ENCODE measurements around the gene ATP1B2. TPM values are rescaled to one million over a fixed set of nuclear protein-coding genes. Genes with fewer than 3 reads are reported as not detected.

ATP1B2 gene
- total and polyA plus RNA-seq, 2 of the 8 experiments (the other 6 are each of a cell fraction or from before 2014, with no cell fraction given): 9.1 to 21.0 TPM

DNA sequence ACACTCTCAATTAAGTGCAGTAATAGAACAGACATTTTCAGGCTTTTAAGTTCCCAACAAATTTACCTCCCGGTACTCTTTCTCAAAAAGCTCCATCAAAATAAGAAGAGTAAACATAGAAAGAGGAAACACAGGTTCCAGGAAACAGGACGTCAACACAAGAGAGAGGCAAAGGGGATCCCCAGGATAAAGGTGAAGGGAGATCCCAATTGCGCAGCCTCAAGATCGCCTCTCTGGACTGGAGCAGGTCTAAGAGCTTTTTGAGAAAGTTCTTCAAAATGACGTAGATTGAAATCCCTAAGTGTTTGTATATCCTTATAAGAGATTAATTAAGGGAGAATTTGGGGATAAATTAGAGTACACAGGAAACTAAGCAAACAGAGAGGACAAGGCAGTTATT is 32.1 kb upstream of the ATP1B2 start:
- DNase-seq (ENCODE audit: low read depth in 1 of 2, low spot score in 2 of 2): no peak
- Histone ChIP-seq H3K36me3 (ENCODE audit: control insufficient read depth in 2 of 4, insufficient read depth in 4 of 4, low read length in 3 of 4) (no peaks in the 10 kb centered on the region), H2BK20ac (ENCODE audit: low read length) (no peak overlapping the region), H3K79me1 (ENCODE audit: low read depth, low read length) (peaks cover 3% of the 10 kb centered on the region; the same call in 1 of the 2 replicates), H3K27ac (ENCODE audit: low read depth, low read length) (no peak overlapping the region), H3K9ac (replicated peaks in 1 of 4; ENCODE audit: extremely low read depth in 1 of 4, low read depth in 3 of 4, low read length in 3 of 4) (no peak overlapping the region), H2BK15ac (ENCODE audit: low read length) (no peak overlapping the region), H4K8ac (ENCODE audit: extremely low read depth, insufficient read depth, low read length) (no peak overlapping the region), H3K14ac (ENCODE audit: insufficient read length) (no peak overlapping the region), H3K4me2 (ENCODE audit: insufficient read depth in 1 of 2, low read depth in 2 of 2, low read length in 2 of 2) (no peak overlapping the region), H3K9me3 (ENCODE audit: insufficient read depth in 2 of 2, low read depth in 1 of 2, low read length in 1 of 2) (no peaks in the 10 kb centered on the region), H3K18ac (ENCODE audit: extremely low read depth, low read length) (no peak overlapping the region), H2BK5ac (ENCODE audit: low read depth, low read length) (no peak overlapping the region), H2AFZ (ENCODE audit: low read length) (no peak overlapping the region), H3K4ac (replicated peaks; ENCODE audit: insufficient read length, low read depth, low read length) (no peak overlapping the region), H2BK120ac (replicated peaks; ENCODE audit: low read depth, low read length) (no peak overlapping the region), H4K5ac (ENCODE audit: insufficient read length, low read depth, low read length) (no peak overlapping the region), H3K79me2 (ENCODE audit: control insufficient read depth in 1 of 2, insufficient read depth in 2 of 2, low read length in 2 of 2) (peaks cover 0 to 5% of the 10 kb centered on the region in 2 experiments; a peak in 2 of 4 replicates), H2AK5ac (ENCODE audit: low read depth, low read length) (no peak overlapping the region), H3K4me3 (ENCODE audit: extremely low read depth in 1 of 4, insufficient read depth in 2 of 4, low read depth in 3 of 4, low read length in 4 of 4) (no peak overlapping the region), H2BK12ac (ENCODE audit: low read depth, low read length) (no peak overlapping the region), H3K4me1 (replicated peaks in 1 of 4; ENCODE audit: control insufficient read depth in 3 of 4, insufficient read depth in 4 of 4, low read length in 3 of 4) (peaks cover 0 to 1% (median 0%) of the 10 kb centered on the region in 4 experiments; a peak in 1 of 7 replicates), H4K91ac (replicated peaks; ENCODE audit: insufficient read length, low read length) (no peak overlapping the region), H3K56ac (replicated peaks; ENCODE audit: insufficient read length, low read depth, low read length) (no peak overlapping the region), H4K20me1 (replicated peaks in 1 of 2; ENCODE audit: control insufficient read depth in 1 of 2, insufficient read depth in 2 of 2, low read length in 2 of 2) (peaks cover 0 to 2% of the 10 kb centered on the region in 2 experiments), H3K23ac (ENCODE audit: insufficient read length) (no peak overlapping the region), H3K23me2 (ENCODE audit: low read depth, low read length) (peaks cover 6% of the 10 kb centered on the region), H3K27me3 (replicated peaks in 1 of 4; ENCODE audit: control insufficient read depth in 3 of 4, extremely low read depth in 1 of 4, insufficient read depth in 3 of 4, low read length in 3 of 4) (no peaks in the 10 kb centered on the region)
- POLR2A ChIA-PET (ENCODE audit: partially characterized antibody): interaction anchor here (0.7 to 79.4 kb wide), 3 partner anchors 9 to 175 kb away, joined by 3 to 2272 read pairs (median 4); partner anchors contain the start of genes ATP1B2, SAT2, TP53 and WRAP53
- WGBS, 2 experiments (ENCODE audit: extremely low coverage in 1 of 2, insufficient coverage in 1 of 2, insufficient read length in 1 of 2, insufficient replicate concordance in 2 of 2, low coverage in 1 of 2, low lambda C conversion rate in 2 of 2, missing lambda C conversion rate in 1 of 2): 85% methylated on average over 5 of the region's 5 CpGs; no CpG with 5 or more reads in 1 of the 2 experiments
- CTCF ChIA-PET (ENCODE audit: partially characterized antibody): interaction anchor here (0.7 to 13.4 kb wide), 7 partner anchors 8 to 54 kb away, joined by 3 to 92 read pairs (median 4); partner anchors contain the start of genes SAT2 and SHBG
- FAIRE-seq: no peak
- no peak for TF ChIP-seq CHD1 (IDR thresholded peaks at IDR 0.05; ENCODE audit: low read depth, low read length)
- no peak for TF ChIP-seq ZNF274 (IDR thresholded peaks at IDR 0.05; ENCODE audit: borderline replicate concordance, extremely low read depth, low read length)
- no peak for TF ChIP-seq HDAC2 (IDR thresholded peaks at IDR 0.05; ENCODE audit: borderline replicate concordance in 1 of 2, low read depth in 2 of 2, low read length in 2 of 2)
- no peak for TF ChIP-seq SP1 (IDR thresholded peaks at IDR 0.05; ENCODE audit: low read depth, low read length)
- no peak for TF ChIP-seq SIN3A (conservative IDR thresholded peaks at IDR 0.05 in 1 of 2, IDR thresholded peaks at IDR 0.05 in 1 of 2; ENCODE audit: low read depth in 1 of 2, low read length in 2 of 2)
- TF ChIP-seq, protein P1, sequence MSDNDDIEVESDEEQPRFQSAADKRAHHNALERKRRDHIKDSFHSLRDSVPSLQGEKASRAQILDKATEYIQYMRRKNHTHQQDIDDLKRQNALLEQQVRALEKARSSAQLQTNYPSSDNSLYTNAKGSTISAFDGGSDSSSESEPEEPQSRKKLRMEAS (IDR thresholded peaks at IDR 0.05): no peak
- TF ChIP-seq SRF (IDR thresholded peaks at IDR 0.05; ENCODE audit: low read depth, low read length): no peak
- TF ChIP-seq FOSL1 (IDR thresholded peaks at IDR 0.05; ENCODE audit: insufficient read depth, low read depth, low read length): no peak
- TF ChIP-seq POU5F1 (IDR thresholded peaks at IDR 0.05; ENCODE audit: low read depth, low read length): no peak
- TF ChIP-seq SP4 (IDR thresholded peaks at IDR 0.05; ENCODE audit: low read length): no peak
- no peak for TF ChIP-seq PHF8 (conservative IDR thresholded peaks at IDR 0.05; ENCODE audit: low read depth, low read length)
- no peak for TF ChIP-seq TAF1 (IDR thresholded peaks at IDR 0.05; ENCODE audit: low read depth, low read length)
- TF ChIP-seq BACH1 (IDR thresholded peaks at IDR 0.05; ENCODE audit: low read length): no peak

Measured in H1 (cell line).